ENCODE results near the gene RIMS4.

The RIMS4 gene

DNA sequence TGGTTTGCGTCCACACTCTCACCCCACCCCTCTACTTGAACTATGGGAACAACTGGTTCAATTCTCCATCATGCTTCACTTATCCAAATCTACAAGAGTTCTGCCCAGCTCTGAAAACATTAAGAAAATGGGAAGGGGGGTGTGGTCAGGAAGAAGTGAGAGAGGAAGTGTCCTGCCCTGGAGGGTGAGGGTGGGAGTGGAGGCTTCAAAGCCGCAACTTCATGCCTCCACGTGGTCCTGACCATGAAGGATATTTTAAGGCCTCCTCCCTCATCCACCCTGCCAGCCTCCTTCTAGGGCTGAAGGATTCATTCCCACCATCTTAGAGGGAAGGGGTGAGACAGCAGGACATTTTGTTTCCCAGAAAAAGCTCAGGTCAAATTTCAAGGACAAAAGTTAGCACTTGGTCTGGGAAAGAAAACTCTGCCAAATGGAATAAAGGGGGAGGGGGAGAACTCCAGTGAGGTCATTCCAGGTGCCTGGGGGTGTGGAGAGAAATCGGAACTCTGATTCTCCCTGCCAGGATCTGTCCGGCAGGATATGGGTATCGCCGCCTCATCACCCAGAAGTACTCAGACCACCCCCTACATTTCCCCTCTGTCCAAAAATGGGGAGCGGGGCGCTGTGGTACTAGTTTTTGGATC lies 4.9 kb downstream of the RIMS4 start:
- H3K4me3 ChIP-seq (ENCODE audit: low read length) = no peak overlapping the region
- no peaks in the 10 kb centered on the region for H3K9me3 ChIP-seq (ENCODE audit: insufficient read depth, low read length)
- H3K9ac ChIP-seq (ENCODE audit: low read length) = no peak overlapping the region
- H3K36me3 ChIP-seq (replicated peaks; ENCODE audit: low read depth, low read length) = no peaks in the 10 kb centered on the region
- H3K27me3 ChIP-seq (ENCODE audit: low read depth, low read length) = peaks cover 49% of the 10 kb centered on the region
- no peak overlapping the region for H2AFZ ChIP-seq (ENCODE audit: low read depth, low read length)
- no peak for TF ChIP-seq EZH2phosphoT487 (IDR thresholded peaks at IDR 0.05; ENCODE audit: low read depth)
- TF ChIP-seq, protein P1, sequence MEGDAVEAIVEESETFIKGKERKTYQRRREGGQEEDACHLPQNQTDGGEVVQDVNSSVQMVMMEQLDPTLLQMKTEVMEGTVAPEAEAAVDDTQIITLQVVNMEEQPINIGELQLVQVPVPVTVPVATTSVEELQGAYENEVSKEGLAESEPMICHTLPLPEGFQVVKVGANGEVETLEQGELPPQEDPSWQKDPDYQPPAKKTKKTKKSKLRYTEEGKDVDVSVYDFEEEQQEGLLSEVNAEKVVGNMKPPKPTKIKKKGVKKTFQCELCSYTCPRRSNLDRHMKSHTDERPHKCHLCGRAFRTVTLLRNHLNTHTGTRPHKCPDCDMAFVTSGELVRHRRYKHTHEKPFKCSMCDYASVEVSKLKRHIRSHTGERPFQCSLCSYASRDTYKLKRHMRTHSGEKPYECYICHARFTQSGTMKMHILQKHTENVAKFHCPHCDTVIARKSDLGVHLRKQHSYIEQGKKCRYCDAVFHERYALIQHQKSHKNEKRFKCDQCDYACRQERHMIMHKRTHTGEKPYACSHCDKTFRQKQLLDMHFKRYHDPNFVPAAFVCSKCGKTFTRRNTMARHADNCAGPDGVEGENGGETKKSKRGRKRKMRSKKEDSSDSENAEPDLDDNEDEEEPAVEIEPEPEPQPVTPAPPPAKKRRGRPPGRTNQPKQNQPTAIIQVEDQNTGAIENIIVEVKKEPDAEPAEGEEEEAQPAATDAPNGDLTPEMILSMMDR (IDR thresholded peaks at IDR 0.05; ENCODE audit: low read depth, low read length) = no peak
- no peaks in the 10 kb centered on the region for H3K4me1 ChIP-seq (ENCODE audit: low read length)
- no peaks in the 10 kb centered on the region for H4K20me1 ChIP-seq (ENCODE audit: insufficient read depth, low read length)
- no peaks in the 10 kb centered on the region for H3K79me2 ChIP-seq (ENCODE audit: low read length)
- H3K4me2 ChIP-seq (ENCODE audit: low read length) = no peak overlapping the region
- no peak overlapping the region for H3K27ac ChIP-seq (ENCODE audit: low read length)

DNA sequence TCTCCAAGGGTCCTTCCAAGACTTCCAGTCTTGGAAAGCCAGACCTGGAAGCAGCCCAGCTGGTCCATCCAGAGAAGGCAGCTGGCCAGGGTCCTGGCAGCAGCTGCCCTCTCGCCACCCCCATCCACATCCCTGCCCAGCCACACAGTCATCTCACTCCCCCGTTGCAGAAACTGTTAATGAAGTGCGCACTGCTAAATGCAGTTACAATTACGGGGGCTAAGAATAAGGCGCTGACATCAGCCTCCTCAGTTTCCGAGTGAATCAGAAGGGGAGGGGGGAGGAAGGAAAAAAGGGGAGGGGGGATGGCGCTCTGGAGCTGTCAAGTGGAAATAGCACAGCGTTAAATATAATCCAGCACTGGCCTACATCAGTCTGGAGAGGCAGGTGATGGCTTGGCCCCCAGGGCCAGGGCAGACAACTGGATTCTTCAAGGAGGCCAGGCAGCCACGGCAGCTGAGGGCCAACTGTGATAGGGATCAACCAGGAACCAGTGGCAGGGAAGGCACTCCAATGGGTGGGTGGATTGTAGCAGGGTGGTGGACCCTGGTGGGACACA lies 6.9 kb downstream of the RIMS4 start:
- H2AFZ ChIP-seq (ENCODE audit: low read depth, low read length) = no peak overlapping the region
- TF ChIP-seq, protein P1 (IDR thresholded peaks at IDR 0.05; ENCODE audit: low read depth, low read length) = no peak
- TF ChIP-seq EZH2phosphoT487 (IDR thresholded peaks at IDR 0.05; ENCODE audit: low read depth) = no peak

DNA sequence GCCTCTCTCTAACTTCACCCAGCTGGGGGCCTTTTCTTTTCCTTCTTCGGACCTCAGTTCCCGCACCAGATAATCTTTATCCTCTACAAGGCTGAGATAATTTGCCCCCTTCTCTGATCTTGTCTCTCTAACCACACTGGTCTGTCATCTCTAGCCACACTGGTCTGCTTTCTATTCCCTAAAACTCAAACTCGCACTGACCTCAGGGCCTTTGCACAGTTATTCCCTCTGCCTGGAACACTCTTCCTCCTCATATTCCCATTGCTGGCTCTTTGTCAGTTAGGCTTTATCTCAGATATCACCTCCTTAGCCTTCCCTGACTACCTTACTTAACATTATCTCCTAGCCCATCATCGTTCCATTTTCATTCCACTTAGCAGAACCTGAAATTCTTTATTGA lies 7.6 kb downstream of the RIMS4 start:
- no peaks in the 10 kb centered on the region for H3K9me3 ChIP-seq (ENCODE audit: insufficient read depth, low read length)
- H2AFZ ChIP-seq (ENCODE audit: low read depth, low read length) = no peak overlapping the region
- no peaks in the 10 kb centered on the region for H3K79me2 ChIP-seq (ENCODE audit: low read length)
- no peak for TF ChIP-seq EZH2phosphoT487 (IDR thresholded peaks at IDR 0.05; ENCODE audit: low read depth)
- TF ChIP-seq, protein P1 (IDR thresholded peaks at IDR 0.05; ENCODE audit: low read depth, low read length) = no peak
- no peak overlapping the region for H3K9ac ChIP-seq (ENCODE audit: low read length)
- no peaks in the 10 kb centered on the region for H4K20me1 ChIP-seq (ENCODE audit: insufficient read depth, low read length)
- no peak overlapping the region for H3K4me3 ChIP-seq (ENCODE audit: low read length)
- H3K4me1 ChIP-seq (ENCODE audit: low read length) = no peaks in the 10 kb centered on the region
- peaks cover 56% of the 10 kb centered on the region for H3K27me3 ChIP-seq (ENCODE audit: low read depth, low read length)
- H3K4me2 ChIP-seq (ENCODE audit: low read length) = no peak overlapping the region
- no peaks in the 10 kb centered on the region for H3K36me3 ChIP-seq (replicated peaks; ENCODE audit: low read depth, low read length)
- no peak overlapping the region for H3K27ac ChIP-seq (ENCODE audit: low read length)

More for the DNA sequence above, 6.9 kb downstream of the RIMS4 start:
- Histone ChIP-seq H3K4me1 (ENCODE audit: low read length) (no peaks in the 10 kb centered on the region), H3K4me3 (ENCODE audit: low read length) (no peak overlapping the region), H3K4me2 (ENCODE audit: low read length) (no peak overlapping the region), H3K27ac (ENCODE audit: low read length) (no peak overlapping the region), H3K27me3 (ENCODE audit: low read depth, low read length) (peaks cover 53% of the 10 kb centered on the region), H4K20me1 (ENCODE audit: insufficient read depth, low read length) (no peaks in the 10 kb centered on the region), H3K9me3 (ENCODE audit: insufficient read depth, low read length) (no peaks in the 10 kb centered on the region), H3K79me2 (ENCODE audit: low read length) (no peaks in the 10 kb centered on the region), H3K9ac (ENCODE audit: low read length) (no peak overlapping the region), H3K36me3 (replicated peaks; ENCODE audit: low read depth, low read length) (no peaks in the 10 kb centered on the region)

DNA sequence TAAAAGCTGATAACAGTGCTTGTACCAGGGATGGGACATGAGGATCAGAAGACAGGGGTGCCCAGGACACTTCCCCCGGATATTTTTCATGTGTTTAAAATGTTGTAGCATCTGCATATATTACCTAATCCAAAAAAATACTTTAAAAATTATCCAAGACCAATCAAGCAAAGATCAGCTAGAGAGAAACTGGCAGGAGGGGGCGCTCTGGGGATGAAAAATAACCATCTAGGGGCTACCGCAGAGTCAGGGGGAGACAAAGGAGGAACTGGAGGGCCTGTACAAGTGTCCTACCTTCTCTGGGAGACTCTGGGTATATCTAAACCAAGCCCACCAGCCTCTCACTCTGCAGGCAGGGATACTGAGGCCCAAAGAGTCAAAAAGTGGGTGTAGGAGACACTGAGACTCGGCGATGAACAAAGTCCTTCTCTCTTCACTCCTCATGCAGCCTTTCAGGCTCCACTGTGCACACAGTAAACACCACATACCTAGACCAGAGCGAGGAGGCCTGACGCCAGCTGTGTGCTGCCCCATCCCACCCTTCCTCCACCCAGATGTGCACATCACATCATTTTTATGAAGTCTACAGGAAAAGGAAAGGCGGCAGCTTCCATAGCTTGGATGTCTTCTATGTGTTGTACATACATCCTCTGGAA lies 9.8 kb downstream of the RIMS4 start:
- no peaks in the 10 kb centered on the region for H4K20me1 ChIP-seq (ENCODE audit: insufficient read depth, low read length)
- no peaks in the 10 kb centered on the region for H3K4me1 ChIP-seq (ENCODE audit: low read length)
- no peaks in the 10 kb centered on the region for H3K79me2 ChIP-seq (ENCODE audit: low read length)
- no peak overlapping the region for H3K27ac ChIP-seq (ENCODE audit: low read length)
- H3K4me2 ChIP-seq (ENCODE audit: low read length) = no peak overlapping the region
- H3K9me3 ChIP-seq (ENCODE audit: insufficient read depth, low read length) = no peaks in the 10 kb centered on the region
- TF ChIP-seq, protein P1 (IDR thresholded peaks at IDR 0.05; ENCODE audit: low read depth, low read length) = peak; percentile 68
- TF ChIP-seq EZH2phosphoT487 (IDR thresholded peaks at IDR 0.05; ENCODE audit: low read depth) = no peak
- H3K4me3 ChIP-seq (ENCODE audit: low read length) = no peak overlapping the region
- H3K36me3 ChIP-seq (replicated peaks; ENCODE audit: low read depth, low read length) = no peaks in the 10 kb centered on the region
- no peak overlapping the region for H2AFZ ChIP-seq (ENCODE audit: low read depth, low read length)
- H3K27me3 ChIP-seq (ENCODE audit: low read depth, low read length) = peaks cover 57% of the 10 kb centered on the region
- no peak overlapping the region for H3K9ac ChIP-seq (ENCODE audit: low read length)

Data from OCI-LY3 (cell line).